Measurements from ENCODE around the gene CYP4B1.

DNA sequence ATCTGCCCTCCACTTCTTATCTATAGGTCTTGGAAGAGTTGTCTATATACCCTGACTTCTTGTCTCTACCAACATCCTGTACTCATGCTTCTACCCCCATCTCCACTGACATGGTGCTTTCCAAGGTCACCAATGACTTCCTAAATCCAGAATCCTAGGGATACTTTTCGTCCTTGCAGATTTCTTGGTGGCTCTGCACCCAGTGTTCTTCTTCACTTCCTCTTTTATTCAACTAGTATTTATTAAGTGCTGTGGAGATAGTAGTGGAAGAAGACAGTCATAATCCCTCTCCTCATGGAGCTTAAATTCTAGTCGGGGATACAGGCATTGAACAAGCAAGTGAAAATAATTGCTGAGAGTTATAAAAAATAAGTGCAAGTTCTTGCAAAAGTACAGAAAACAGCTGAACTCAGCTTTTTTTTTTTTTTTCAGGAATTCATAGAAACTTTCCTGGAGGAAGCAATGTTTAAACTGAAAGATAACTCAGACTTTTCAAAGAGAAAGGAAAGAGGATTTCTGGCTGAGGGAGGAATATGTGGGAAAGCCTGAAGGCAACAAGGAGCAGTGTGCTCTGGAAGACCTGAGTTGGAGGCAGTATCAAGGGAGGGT is 38.2 kb upstream of the CYP4B1 start:
- TF ChIP-seq, protein P1, sequence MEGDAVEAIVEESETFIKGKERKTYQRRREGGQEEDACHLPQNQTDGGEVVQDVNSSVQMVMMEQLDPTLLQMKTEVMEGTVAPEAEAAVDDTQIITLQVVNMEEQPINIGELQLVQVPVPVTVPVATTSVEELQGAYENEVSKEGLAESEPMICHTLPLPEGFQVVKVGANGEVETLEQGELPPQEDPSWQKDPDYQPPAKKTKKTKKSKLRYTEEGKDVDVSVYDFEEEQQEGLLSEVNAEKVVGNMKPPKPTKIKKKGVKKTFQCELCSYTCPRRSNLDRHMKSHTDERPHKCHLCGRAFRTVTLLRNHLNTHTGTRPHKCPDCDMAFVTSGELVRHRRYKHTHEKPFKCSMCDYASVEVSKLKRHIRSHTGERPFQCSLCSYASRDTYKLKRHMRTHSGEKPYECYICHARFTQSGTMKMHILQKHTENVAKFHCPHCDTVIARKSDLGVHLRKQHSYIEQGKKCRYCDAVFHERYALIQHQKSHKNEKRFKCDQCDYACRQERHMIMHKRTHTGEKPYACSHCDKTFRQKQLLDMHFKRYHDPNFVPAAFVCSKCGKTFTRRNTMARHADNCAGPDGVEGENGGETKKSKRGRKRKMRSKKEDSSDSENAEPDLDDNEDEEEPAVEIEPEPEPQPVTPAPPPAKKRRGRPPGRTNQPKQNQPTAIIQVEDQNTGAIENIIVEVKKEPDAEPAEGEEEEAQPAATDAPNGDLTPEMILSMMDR (conservative IDR thresholded peaks at IDR 0.05) = no peak
- no peak for TF ChIP-seq EZH2 (IDR thresholded peaks at IDR 0.05; ENCODE audit: low read depth)

All from PC-9 (cell line).